Gastroesophageal sphincter (tissue), 3 donors: ENCODE measurements around the gene SLC15A2.

Experiments used
- EP300 ChIP-seq: sonication (generic); formaldehyde crosslinking; IDR thresholded peaks from one replicate; pipeline ENCODE4 v1.6.1; 2017; ENCODE audit warnings: antibody characterized with exemption, mild to moderate bottlenecking
- POLR2A ChIP-seq, 2 donors: fragments of 450-650 bp; IDR thresholded peaks; one replicate each; pipeline ENCODE4 v1.6.1; 2017; ENCODE audit warnings: antibody characterized with exemption in 2 of 2, mild to moderate bottlenecking in 2 of 2, moderate library complexity in 1 of 2
- POLR2AphosphoS5 ChIP-seq: sonication (generic); formaldehyde crosslinking; IDR thresholded peaks from one replicate; pipeline ENCODE4 v1.6.1; 2017; ENCODE audit warnings: antibody characterized with exemption
- TF ChIP-seq, protein P1 (sequence below), 4 experiments: fragments of 200-600 bp in 2 of 4; fragments of 450-650 bp in 2 of 4; sonication (generic) in 1 of 4; IDR thresholded peaks; one replicate each; pipeline ENCODE4 v1.5.1; 2017 to 2019; ENCODE audit warnings: antibody characterized with exemption in 4 of 4, mild to moderate bottlenecking in 2 of 4, moderate library complexity in 2 of 4

DNA sequence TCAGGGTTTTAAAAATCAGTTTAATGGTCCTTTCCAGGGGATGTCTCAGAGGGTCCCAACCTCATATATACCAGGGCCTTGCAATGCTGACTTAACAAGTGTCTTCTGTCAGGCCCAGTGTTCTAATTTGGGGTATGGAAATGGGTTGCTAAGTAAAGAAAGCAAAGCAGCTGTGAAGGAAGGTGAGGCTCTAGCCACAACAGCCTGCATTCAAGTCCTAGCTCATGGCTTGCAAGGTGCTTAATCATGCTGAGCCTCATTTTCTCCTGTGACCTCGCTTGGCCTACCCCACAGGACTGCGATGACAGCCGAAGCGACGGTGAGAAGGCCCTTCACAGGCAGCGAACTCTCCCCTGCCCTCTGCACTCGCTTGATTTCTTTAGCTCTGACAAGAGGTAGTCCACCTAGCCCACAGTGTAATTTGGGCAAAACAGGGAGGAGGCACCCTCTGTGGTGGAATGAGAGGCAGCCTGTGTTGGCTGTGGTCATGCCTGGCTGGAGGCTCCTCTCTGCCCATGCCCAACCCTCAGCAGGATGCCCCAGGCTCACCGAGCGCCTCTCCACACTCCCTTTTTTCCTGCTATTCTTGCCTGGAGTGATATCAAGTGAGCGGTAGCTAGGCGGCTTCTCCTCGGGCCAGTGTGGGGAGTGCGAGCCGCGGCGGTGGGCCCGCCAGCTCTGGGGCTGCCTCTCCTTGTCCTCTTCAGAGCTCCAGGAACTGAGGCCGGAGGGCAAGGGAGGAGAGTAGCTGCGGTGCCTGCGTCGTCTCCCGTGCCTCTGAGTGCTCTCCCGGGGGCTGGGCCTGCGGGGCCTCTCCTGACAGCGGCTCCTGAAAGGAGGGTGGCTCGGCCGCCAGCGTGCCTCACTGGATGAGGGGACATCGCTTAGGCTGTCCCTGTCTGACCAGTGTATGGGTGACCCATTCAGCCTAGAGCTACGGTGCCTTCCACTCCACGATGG, 98.7 kb downstream of the SLC15A2 start:
- TF ChIP-seq, protein P1, sequence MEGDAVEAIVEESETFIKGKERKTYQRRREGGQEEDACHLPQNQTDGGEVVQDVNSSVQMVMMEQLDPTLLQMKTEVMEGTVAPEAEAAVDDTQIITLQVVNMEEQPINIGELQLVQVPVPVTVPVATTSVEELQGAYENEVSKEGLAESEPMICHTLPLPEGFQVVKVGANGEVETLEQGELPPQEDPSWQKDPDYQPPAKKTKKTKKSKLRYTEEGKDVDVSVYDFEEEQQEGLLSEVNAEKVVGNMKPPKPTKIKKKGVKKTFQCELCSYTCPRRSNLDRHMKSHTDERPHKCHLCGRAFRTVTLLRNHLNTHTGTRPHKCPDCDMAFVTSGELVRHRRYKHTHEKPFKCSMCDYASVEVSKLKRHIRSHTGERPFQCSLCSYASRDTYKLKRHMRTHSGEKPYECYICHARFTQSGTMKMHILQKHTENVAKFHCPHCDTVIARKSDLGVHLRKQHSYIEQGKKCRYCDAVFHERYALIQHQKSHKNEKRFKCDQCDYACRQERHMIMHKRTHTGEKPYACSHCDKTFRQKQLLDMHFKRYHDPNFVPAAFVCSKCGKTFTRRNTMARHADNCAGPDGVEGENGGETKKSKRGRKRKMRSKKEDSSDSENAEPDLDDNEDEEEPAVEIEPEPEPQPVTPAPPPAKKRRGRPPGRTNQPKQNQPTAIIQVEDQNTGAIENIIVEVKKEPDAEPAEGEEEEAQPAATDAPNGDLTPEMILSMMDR (IDR thresholded peaks at IDR 0.05): no peak
- TF ChIP-seq POLR2A (IDR thresholded peaks at IDR 0.05) (no peak), POLR2AphosphoS5 (no peak), EP300 (no peak)
